GM19240 (cell line): ENCODE data around the gene KIF18B.

Source experiments
- DNase-seq: peaks from one replicate; pipeline ENCODE4 v3.0.0; 2011; ENCODE audit warnings: low spot score; ENCODE audit not compliant: insufficient read length

Gene KIF18B

DNA sequence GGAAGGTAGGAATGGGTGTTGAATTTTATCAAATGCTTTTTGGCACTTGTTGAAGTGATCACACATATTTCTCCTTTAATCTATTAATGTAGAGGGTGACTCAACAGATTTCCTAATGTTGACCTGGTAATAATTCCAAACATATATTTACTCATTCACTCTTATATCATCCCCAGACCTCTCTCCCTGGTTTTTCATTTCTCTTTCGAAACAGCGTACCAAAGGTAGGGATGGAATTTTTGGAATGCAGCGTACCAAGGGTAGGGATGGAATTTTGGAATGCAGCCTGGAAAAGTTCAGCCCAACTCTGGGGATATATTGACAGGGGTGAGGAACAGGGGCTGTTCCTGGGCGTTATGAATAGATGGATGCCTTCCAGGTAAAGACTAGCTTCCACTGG, 7.3 kb downstream of the KIF18B start:
- DNase-seq = no peak

DNA sequence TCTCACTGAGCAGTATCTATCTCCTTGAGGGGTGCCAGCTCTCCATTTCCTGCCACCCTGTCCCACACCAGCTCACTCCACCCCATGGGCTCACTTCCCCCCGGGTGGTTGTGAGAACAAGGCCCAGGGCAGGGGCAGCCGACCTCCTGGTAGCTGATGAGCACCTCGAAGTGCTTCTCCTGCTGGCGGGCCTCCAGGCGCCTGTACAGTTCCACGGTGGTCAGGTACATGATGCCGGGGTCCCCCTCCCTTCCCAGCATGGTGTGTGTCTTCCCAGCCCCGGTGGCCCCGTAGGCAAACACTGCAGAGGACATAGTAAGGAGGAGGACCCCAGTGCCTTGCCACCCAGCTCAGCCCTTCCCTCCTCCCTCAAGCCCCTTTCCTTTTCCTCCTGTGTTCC, 12.5 kb downstream of the KIF18B start:
- DNase-seq = no peak

DNA sequence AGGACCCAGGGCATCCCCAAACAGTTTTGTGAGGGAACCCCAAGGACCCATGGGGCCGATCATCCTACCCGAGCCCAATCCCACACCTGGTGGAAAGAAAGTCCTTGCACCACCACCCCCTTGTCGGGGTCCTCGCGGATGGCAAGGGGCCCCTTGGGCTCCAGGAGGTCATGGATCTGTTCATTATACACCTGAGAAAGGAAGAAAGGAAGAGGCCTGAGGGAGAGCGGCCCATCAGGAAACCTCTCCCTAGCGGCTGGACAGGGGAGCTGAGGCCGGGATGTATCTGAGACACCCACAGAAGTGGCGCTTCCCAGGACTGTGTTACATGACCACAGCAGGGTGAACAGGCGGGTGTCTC, 12.8 kb downstream of the KIF18B start:
- DNase-seq = no peak

DNA sequence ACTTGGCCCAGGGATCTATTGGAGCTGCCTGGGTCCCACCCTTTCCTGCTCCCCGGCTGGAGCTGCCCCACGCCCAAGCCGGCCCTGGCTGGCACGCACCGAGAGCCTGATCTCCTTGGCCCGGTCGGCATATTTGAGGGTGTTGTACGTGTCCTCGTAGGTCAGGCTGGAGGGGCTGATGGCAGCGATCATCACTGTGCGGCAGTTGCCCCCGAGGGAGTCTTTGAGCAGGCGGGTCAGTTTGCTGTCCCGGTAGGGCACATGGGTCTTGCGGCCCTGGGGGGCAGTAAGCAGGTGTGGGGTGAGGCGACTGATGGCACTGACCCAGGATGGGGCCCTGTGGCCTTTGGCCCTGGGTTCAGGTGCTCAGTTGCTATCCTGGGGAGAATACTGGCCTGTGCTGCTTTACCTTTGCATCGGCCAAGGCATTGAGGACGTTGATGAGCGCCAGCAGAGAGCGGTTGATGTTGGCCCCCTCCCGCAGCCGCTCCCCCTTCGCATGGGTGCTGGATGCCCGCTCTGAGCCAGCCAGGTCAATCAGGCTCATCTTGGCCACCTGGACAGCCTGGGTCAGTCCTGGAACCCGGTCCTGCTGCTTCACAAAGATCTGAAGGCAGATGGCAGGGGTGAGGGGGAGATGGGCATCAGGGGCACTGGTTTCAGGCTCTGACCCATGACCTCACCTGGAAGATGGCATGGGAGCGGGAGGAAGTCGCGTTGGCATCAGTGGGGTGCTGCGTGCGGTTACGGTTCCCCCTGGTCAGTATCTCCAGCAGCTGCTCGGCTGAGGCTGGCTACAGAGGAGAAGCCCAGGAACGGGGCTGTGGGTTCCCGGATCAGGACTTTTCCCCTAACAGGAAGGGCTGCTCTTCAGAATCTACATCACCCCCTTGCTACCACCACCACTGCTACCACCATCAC, 13.5 kb downstream of the KIF18B start:
- no peak for DNase-seq

DNA sequence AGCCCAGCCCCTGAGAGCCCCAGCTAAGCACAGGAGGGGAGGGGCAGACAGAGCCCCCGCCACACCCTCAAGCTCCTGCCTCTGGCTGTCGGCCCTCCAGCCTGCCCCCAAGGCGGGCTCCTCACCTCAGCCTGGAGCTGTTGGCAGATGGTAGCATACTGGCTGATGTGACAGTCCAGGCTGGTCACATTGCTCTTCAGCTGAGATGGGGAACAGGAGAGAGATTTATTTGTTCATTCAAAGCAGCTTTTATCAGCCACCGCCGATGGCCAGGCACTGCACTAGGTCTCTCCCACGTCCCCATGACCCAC, 14.8 kb downstream of the KIF18B start:
- no peak for DNase-seq

DNA sequence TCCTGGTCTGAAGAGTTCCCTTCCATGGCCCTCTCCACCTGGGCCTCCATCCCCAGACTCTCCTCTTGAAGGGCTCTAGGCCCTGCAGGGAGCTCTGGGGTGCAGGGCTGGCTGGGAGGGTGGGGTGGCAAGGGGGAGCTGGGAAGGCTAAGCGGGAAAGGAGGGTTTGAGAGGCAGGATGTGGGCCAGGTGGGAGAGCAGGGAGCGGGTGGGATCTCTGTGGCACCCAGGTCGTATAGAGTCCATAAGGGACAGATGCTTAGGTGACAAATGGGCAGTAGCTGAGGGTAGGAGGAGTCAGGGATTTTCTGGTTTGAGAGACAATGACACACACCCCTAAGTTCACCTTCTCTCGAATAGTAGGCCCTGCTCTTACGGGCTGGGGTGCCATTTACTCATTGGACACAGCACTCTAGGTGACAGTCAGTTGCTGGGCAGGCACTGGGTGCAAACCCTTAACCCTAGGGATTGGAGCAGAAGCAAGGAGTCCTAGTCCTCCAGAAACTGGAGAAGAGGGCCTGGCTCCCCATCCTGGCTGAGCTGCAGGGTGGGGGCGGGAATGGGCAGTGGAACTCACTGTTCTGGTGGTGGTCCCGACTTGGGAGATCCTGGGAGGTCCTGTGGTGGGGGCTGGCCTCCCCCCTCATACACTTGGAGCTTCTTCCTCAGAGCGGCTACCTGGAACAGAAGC, 15.3 kb downstream of the KIF18B start:
- DNase-seq = no peak

DNA sequence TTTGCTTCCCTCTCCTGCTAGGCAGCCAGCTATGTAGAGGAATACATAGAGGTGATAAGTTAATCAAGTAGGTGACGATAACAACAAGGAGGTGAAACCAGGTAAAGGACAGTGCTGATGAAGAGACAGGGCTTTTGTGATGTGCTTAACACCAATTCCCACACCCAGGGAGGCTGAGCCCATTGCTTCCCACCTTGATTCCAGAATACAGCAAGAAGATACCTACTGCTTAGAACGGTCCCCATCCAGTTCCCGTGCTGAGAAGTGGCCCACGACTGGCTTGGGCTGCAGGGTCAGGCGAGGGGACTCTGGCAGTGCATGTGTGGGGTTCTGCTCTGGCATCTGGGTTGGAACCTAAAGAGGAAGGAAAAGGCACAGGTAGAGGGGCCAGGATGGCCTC, 16.2 kb downstream of the KIF18B start:
- DNase-seq = no peak

DNA sequence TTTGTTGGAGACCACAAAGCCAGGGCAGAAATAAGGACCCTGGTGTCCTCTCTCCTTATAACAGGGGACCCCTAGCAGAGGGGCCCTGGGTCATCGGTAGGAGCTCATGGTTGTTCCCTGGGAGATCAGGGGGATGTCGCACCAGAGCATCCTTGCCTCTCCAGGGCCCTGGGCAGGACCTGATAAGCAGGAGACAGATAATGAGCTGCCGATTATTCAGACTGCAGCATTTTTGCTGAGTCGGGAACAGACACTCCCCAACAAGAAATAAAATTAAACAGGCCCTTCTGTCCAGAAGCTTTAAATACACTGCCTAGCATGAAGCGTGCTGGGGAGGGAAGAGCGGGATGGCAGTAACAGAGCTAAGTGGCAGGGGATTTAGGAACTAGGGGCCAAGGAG, 16.9 kb downstream of the KIF18B start:
- no peak for DNase-seq

DNA sequence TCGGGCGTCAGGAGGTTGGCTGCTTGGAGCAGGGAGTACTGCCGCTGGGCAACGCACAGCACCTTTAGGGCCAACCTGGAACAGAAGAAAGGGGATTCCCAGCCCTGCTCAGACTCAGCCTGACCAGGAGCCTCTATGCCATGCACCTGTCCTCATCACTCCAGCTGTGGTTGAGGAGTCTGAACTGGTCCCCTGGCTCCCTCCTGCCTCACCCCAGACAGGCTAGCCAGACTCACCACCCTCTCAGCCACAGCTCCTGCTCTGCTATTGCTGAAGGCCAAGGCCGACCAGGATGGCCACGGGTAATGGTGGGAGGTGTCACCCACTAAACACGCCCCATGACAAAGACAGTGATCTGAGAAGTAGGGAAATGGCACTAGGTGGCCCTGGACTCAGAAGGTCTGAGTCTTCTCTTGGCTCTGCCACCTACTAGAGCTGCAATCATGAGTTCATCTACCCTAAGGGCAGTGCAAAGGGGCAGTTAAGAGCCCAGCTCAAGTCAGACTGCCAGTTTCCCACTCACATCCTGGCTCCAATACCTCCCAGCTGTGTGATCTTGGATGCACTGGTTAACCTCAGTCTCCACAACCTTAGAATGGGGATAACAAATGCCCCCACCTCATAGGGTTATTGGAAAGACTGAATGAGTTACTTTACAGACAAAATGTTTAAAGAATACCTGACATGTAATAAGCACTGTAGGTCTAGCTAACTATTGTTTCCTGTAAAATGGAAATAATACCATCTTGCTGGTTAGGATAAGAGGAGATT, 18.4 kb downstream of the KIF18B start:
- no peak for DNase-seq

DNA sequence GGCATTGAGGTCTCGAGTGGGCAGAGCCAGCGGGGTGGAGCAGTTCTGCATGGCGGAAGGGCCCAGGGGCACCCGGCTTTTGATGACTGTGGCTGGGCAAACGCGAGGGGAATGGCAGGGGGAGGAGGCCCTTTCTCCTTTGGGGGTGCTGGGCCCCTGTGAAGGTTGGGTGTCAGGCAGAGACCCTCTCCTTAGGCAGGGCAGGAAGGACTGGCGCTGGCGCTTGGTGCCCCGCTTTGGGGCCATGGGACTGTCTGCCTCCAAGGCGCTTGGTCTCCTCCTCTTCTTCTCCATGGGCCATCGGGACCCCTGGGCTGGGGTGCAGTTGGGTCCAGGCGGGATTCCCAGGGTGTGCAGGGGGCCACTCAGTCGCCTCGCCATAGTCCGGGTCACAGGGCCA, 19.4 kb downstream of the KIF18B start:
- DNase-seq = no peak

DNA sequence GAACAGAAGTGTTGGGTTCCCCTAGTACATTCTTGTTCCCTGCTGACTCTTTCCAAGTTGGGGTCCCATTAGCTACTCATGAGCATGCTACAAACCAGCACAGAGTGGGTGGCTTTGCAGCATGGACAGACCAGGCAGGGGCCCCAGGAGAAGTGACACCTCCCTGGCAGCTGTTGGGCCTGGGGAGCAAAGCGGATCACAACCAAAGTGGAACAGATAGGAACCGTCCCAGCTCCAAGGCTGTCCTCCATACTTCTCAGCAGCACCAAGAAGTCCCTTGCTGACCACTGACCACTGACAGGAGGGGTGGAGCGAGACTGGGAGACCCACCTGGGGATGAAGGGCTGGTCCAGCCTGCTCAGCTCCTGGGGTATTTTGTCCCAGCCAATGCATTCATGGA, 19.9 kb downstream of the KIF18B start:
- DNase-seq = no peak

DNA sequence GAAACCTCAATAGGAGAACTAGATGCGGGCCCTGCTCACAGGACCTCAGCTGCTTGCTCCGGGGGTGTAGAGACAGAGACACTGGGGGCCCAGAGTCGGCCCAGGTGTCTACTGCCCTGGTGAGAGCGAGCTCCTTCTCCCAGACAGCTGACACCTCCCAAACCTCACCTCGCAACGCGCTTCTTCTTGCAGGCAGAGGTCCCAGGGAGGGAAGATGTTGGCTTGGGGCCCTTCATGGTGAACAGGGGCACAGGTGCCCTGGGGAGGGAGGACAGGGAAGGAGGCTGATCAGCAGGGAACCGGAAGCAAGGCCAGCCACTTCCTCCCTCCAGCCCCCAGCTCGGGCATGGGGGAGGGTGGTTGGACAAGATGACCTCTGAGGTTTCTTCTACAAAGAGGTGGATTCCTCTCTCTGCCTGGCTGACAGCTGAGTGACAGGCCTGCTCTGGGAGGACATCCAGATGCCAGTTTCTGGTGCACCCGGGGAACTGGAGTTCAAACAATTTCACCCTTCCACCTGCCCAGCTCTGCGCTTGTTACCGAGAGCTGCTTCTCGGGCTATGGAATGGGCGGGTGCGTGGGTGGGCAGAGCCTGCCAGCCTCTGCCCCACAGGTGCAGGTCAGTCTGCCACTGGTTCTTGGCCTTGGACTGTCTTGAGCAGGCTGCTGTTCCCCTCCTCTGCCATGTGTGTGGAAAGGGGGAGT, 20.6 kb downstream of the KIF18B start:
- DNase-seq = no peak

DNA sequence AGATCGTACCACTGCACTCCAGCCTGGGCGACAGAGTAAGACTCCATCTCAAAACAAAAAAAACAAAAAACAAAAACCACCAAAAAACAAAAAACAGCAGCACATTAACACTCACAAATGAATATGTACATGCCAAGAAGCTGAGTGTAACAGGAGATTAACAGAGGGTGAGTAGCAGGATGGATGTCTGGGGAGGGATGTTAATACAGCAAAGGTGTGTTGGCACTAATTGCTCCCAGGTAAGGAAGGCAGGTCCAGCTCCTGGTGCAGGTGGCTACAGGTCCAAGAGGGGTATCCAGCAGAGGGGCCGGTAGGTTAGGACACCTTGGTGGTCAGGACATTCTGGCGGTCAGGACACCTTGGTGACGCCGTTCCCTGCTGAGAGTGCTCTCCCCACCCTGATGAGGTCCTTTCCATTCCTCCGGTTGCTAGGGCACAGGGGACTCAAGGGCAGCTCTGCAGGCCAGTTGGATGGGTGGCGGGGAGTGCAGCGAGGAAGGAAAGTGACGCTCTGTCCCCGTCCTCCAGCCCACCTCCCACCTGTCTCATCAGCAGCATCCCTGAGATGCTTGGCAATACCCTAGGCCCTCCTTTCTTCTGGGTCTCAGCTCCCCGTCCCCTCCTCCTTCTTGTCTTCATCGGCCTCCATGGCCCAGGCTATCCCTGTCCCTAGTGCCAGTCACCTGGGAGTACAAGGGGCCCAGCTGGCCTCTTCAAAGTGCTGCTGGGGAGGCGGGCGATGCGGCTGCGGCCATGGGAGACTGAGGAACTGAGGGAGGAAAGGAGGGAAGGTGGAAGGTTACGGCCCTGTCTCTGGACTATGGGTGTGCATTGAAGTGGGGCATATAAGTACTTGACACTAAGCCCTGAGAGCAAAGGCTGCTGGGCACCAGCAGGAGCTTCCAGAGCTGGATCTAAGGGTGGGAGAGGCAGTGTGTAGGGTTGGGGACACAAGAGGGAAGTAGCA, 21.6 kb downstream of the KIF18B start:
- DNase-seq = no peak

DNA sequence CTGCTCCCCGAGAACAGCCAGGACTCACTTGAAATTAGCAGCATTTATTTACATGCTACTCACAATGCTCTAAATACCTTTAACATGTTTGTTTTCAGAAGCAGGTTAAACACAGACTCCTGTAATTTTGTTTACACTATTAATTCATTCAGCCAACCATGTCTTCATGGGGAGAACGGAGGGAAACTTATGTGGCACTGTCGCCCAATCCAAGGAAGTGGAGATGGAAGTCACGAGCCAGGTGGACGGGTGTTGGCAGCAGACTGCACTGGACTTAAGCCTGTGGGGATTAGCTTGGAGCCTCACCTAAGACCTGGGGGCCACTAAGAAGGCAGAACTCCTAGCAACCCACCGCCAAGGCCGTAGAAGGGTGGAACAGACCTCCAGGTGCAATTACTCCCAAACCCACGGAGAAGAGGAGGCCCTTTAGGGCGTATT, 23.4 kb downstream of the KIF18B start:
- no peak for DNase-seq

DNA sequence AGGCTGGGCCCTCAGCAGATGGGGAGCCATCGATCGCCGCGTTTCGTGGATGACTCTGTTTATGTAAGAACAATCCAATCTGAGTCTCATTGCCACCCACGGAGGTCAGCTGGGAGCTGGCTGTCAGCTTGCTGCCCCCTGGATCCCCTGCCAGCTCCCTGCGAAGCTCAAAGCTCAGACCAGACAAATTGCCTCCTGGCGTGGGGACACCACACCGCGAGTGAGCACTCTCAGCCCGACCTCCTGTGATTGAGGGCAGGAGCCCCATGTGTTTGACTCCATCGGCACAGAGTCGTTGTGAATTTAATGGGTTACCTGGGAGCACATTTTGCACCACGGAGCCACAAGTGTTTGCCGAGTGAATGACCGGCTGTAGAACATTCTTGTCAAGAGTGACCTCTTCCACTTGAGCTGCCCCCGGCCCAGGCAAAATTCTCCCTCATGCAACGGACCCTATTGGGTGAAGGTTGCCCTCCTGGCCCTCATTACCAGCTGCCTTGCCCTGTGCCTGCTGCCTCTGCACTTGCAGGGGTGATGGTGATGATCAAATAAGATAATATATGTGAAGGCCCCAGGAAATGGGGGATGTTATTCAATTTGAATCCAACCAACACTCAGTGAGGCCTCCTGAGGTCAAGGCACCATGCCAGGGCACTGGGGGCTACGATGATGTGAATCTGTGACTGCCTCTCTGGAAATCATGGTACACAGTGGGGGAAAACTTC, 24.7 kb downstream of the KIF18B start:
- DNase-seq = no peak

DNA sequence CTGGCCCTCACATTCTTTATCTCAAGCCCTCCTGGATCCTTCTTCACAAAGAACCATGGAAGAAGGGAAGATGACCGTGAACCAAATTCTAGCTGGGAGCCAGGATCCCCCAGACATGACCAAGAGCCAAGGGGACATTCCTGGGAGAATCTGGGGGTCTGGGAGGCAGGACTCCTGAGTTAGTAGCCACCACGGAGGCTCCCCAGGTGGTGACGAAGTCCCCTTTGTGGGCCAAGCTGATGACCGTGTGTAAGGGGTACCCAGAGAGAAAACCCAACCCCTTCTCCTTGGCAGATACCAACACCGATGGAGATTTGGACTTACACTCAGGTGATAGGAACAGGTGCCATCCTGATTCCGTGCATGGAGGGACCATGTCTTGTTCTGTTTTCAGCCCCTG, 25.4 kb downstream of the KIF18B start:
- no peak for DNase-seq

DNA sequence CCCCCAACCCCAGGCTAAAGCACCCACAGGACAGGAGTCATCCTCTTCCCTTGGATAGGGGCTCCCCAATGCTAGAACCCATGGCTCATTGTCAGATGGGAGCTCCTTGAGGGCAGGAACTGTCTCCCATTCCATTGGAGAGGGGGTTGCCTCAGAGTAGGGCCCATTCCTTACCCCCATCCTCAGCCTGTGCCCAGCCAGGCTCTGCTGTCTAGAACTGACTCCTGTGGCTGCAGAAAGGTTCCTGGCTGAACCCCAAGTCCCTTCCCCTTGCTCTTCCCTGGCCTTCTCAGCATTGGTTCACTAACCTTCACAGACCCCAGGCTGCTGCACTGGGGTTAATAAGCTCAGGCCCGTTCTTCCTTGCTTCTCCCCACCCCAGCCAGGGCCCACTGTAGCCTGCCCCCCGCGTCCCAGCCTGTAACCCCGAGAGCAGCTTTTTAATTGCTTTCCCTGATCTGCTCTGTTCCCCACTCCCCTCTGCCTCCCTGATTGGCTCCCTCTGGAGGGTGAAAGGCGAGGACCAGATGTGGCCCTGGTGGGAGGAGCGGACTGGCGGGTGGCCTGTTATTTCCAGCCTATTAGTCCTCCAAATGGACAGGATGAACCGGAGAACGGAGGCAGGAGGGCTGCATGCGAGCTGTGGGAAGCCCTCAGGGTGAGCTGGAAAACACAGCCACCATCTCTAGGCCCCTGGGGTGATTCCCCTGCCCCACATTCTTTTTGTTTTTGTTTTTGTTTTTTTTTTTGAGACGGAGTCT, 26.3 kb downstream of the KIF18B start:
- DNase-seq = no peak

DNA sequence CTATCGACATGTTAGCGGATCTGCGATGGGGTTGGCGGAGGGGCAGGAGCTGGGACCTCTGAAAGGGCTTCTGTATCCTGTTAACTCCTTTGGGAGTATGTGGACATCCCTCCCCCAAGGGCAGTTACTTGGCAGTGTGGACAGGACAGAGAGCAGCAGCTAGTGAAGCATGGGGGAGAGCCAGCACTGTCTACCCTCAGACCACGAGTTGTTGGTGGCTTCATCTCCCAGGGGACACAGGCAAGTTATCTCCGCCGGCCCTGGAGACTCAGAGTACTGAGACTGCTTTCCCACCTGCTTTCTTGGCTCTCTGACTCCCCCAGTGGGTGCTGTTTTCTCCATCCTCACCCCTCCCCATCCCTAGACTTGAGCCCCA, 27.0 kb downstream of the KIF18B start:
- no peak for DNase-seq

DNA sequence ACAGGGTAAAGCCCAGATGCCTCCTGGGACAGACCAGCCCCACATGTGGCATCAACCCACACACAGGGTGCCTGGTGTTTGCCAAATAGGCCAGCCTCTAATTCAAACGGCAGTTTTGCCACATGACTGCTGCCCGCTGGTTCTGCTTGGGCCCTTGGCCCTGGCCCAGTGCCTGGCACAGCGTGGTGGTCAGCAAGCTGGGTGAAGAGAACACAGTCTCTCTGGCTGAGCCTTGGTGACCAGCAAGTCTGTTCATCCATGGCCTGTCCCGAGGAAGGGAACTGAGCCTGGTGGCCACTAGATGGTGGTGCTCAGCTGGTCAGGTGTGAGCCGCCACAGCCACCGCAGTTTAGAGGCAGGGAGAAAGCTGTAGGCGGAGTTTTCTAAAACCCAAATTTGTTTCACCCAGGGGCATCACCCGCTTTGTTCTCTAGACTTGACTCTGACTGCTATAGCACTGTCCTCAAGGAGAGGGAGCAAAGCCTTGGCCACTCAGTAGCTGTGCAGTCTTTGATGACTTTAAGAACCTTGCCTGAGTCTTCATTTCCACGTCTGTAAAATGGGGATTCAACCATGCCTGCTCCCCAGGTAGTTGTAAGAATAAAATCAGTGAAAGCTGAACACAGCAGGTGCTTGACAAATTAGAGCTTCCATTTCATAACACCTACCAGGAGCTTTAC, 27.5 kb downstream of the KIF18B start:
- peak; percentile 94 for DNase-seq
